Vagina (tissue), 2 donors: ENCODE results near the gene TBCD.

Experiments used
- CTCF ChIP-seq, 3 experiments: fragments of 450-650 bp in 2 of 3; fragments of 200-600 bp in 1 of 3; sonication (generic) in 1 of 3; IDR thresholded peaks; one replicate each; pipeline ENCODE4 v1.5.1; 2017 to 2019; ENCODE audit warnings: antibody characterized with exemption in 3 of 3, mild to moderate bottlenecking in 2 of 3, moderate library complexity in 2 of 3
- POLR2A ChIP-seq, 2 donors: fragments of 450-650 bp; IDR thresholded peaks; one replicate each; pipeline ENCODE4 v1.6.1; 2017; ENCODE audit warnings: antibody characterized with exemption in 2 of 2, mild to moderate bottlenecking in 2 of 2, moderate library complexity in 2 of 2

DNA sequence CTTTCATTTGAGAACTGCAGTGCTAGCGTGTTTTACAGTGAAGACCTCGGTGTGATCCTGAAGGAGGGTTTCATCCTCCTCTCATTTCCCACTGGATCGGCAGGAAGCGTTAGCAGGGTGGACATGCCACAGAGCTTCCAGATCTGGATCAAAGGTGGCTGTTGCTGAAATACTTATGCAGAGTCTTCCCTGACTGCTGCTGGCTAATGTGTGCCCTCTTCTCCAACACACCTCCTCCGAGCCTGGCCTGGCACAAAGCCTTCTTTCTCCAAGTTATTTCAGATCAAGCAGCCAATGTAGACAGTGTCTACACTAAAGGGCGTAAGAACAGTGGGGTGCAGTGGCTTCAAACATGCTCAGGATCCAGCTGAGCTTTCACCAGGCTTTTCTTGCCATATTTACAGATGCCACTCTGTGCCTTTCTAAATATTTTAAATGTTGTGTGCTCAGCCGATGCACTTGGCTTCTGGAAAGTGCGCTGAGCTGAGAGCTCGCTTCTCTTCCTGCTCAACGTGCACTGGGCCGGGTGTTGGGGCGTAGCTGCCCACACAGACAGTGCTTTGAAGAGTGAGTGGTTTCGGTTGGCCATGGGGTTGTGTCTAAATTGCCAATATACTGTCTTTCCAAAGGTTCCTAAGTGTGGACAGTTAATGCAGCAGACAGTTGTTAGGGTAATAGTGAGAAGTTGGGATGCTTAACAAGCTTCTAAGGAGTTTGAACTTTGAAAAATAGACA is 85.9 kb downstream of the TBCD start:
- TF ChIP-seq CTCF (IDR thresholded peaks at IDR 0.05) (no peak), POLR2A (IDR thresholded peaks at IDR 0.05) (no peak)
